Thoracic aorta (tissue), 2 donors: ENCODE measurements around the gene PROM1. TPM values are rescaled to one million over a fixed set of nuclear protein-coding genes. Genes with fewer than 3 reads are reported as not detected.

ENCODE experiments used
- ATAC-seq: fragments of 150-250 bp; one replicate; pipeline ENCODE4 v1.8.0; 2017; ENCODE audit warnings: low read depth; ENCODE audit not compliant: insufficient number of reproducible peaks, low FRiP score
- DNase-seq: peaks from one replicate; pipeline ENCODE4 v3.0.0-alpha.2; 2020; ENCODE audit warnings: low spot score
- H3K27ac ChIP-seq, 2 donors: fragments of 200-600 bp; sonication (generic); 1 replicate in 1 of 2; 2 replicates in 1 of 2; pipeline ENCODE4 v1.5.1; 2016; ENCODE audit warnings: mild to moderate bottlenecking in 2 of 2, moderate library complexity in 2 of 2
- H3K27me3 ChIP-seq: fragments of 200-600 bp; sonication (generic); replicated peaks from 2 replicates; pipeline ENCODE4 v1.6.0; 2016; ENCODE audit warnings: mild to moderate bottlenecking; ENCODE audit not compliant: insufficient read depth
- H3K36me3 ChIP-seq: fragments of 200-600 bp; sonication (generic); one replicate; pipeline ENCODE4 v1.5.1; 2016
- H3K4me1 ChIP-seq, 2 donors: fragments of 200-600 bp; sonication (generic); 1 replicate in 1 of 2; 2 replicates in 1 of 2; pipeline versions ENCODE4 v1.5.1 to v1.6.0; 2016; ENCODE audit warnings: low read depth in 2 of 2, mild to moderate bottlenecking in 1 of 2; ENCODE audit not compliant: control insufficient read depth in 1 of 2
- H3K4me3 ChIP-seq: fragments of 200-600 bp; sonication (generic); 2 replicates; pipeline ENCODE4 v1.5.1; 2016; ENCODE audit warnings: mild to moderate bottlenecking
- H3K9me3 ChIP-seq: fragments of 200-600 bp; sonication (generic); 2 replicates; pipeline ENCODE4 v1.5.1; 2016
- total RNA-seq, 2 donors: library from RNA; depleted of rRNA; stranded (reverse); fragments of >200 nt; gene quantifications; one replicate each; pipeline versions ENCODE4 v1.1.0 to v1.2.3, GENCODE V29; 2016
- TF ChIP-seq, protein P1 (sequence below): fragments of 200-600 bp; sonication (generic); IDR thresholded peaks from one replicate; pipeline ENCODE4 v1.5.1; 2019; ENCODE audit warnings: antibody characterized with exemption

The PROM1 gene
- total RNA-seq, 2 donors from 2014 or later, result 3.2 to 7.1 TPM

- TF ChIP-seq, protein P1, sequence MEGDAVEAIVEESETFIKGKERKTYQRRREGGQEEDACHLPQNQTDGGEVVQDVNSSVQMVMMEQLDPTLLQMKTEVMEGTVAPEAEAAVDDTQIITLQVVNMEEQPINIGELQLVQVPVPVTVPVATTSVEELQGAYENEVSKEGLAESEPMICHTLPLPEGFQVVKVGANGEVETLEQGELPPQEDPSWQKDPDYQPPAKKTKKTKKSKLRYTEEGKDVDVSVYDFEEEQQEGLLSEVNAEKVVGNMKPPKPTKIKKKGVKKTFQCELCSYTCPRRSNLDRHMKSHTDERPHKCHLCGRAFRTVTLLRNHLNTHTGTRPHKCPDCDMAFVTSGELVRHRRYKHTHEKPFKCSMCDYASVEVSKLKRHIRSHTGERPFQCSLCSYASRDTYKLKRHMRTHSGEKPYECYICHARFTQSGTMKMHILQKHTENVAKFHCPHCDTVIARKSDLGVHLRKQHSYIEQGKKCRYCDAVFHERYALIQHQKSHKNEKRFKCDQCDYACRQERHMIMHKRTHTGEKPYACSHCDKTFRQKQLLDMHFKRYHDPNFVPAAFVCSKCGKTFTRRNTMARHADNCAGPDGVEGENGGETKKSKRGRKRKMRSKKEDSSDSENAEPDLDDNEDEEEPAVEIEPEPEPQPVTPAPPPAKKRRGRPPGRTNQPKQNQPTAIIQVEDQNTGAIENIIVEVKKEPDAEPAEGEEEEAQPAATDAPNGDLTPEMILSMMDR, result no peak
- Histone ChIP-seq H3K27ac (no peak overlapping the region), H3K4me3 (no peak overlapping the region), H3K4me1 (no peaks in the 10 kb centered on the region), H3K27me3 (no peaks in the 10 kb centered on the region), H3K9me3 (no peaks in the 10 kb centered on the region), H3K36me3 (no peaks in the 10 kb centered on the region)
- ATAC-seq (no peak), DNase-seq (no peak)
These were observed 118.5 kb downstream of the PROM1 start for GRCh38 chr4:15965325-15965724.

DNA sequence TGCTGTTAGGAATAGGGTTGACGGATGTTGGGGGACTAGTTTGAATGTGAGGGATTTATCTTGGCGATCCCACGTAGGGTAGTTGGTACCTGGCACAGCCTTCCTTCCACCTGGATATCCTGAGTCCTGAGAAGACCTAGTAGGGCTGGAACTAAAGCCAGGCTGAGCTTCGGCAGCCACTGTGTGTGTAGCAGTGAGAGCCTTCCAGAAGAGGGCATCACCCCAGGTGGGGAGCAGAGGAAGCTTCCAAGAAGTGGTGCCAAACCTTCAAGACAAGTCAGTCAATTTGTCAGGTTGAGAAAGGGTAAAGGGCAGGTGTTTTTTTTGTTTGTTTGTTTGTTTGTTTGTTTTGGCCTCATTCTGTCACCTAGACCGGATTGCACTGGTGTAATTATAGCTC is 119.7 kb downstream of the PROM1 start:
- ATAC-seq (no peak), DNase-seq (no peak)
- no peaks in the 10 kb centered on the region for H3K27me3 ChIP-seq
- TF ChIP-seq, protein P1, result no peak
- no peaks in the 10 kb centered on the region for H3K36me3 ChIP-seq
- H3K27ac ChIP-seq, result no peak overlapping the region
- H3K9me3 ChIP-seq, result no peaks in the 10 kb centered on the region
- H3K4me3 ChIP-seq, result no peak overlapping the region
- no peaks in the 10 kb centered on the region for H3K4me1 ChIP-seq

DNA sequence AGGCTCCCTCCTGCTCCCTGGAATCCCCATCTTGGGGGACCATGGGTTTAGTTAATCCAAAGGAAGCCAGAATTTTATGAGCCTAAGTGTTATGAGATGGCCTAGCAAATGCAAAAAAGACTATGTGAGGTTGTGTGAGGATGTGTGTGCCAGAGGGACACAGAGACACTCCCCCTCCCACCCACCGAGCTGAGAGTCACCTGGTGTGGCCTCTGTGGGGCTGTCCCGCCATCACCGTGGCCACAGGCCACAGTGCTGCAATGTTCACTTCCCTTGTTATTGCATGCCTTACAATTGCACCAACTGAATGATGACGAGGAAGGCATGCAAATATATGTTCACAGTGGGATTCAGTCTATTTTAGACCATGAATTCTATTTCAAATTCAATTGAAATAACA is 120.2 kb downstream of the PROM1 start:
- Histone ChIP-seq H3K4me3 (no peak overlapping the region), H3K27me3 (no peaks in the 10 kb centered on the region), H3K27ac (no peak overlapping the region), H3K36me3 (no peaks in the 10 kb centered on the region), H3K9me3 (no peaks in the 10 kb centered on the region), H3K4me1 (no peaks in the 10 kb centered on the region)
- DNase-seq (no peak), ATAC-seq (no peak)
- TF ChIP-seq, protein P1, result no peak

DNA sequence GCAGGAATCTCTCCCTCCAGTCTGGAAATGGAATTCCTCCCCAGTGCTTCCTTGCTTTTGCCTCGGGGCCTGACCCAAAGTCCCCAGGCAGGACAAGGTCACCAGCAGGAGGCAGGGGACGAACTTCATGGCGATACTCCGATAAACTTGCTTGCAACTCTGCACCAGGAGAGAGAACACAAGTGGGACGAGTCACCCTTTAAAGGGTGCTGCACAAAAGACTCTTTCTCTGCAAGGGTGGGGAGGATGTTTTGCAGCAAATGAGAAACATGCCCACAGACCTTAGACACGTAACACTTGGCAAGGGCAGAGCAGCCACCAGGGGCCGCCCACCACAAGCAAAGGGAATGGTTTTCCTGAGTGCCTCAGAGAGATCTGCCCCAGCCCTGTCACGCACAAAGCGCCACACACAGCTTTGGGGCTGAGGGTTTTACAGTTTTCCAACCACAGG is 120.8 kb downstream of the PROM1 start, which contains the start of gene FGFBP2:
TSS of gene FGFBP2 (minus strand) at position 175 of the 451 bp plus-strand sequence. CDS start at position 129, 46 bp downstream.
- Histone ChIP-seq H3K27me3 (no peaks in the 10 kb centered on the region), H3K36me3 (no peaks in the 10 kb centered on the region), H3K4me3 (no peak within 1 kb of the TSS), H3K9me3 (no peaks in the 10 kb centered on the region), H3K27ac (no peak within 1 kb of the TSS), H3K4me1 (no peaks in the 10 kb centered on the region)
- TF ChIP-seq, protein P1, result peak; percentile 17
- DNase-seq (no peak), ATAC-seq (no peak)

- ATAC-seq, result no peak
- H3K9me3 ChIP-seq, result no peaks in the 10 kb centered on the region
These were observed 121.9 kb downstream of the PROM1 start for GRCh38 chr4:15961781-15962510.

More at GRCh38 chr4:15961781-15962510, 121.9 kb downstream of the PROM1 start:
- no peak overlapping the region for H3K27ac ChIP-seq
- TF ChIP-seq, protein P1, result no peak
- DNase-seq, result no peak
- no peaks in the 10 kb centered on the region for H3K36me3 ChIP-seq
- H3K27me3 ChIP-seq, result no peaks in the 10 kb centered on the region
- no peaks in the 10 kb centered on the region for H3K4me1 ChIP-seq
- H3K4me3 ChIP-seq, result no peak overlapping the region
